HEK293 (cell line): Measurements from ENCODE around the gene BAX.

ENCODE experiments used
- HOXD13 ChIP-seq: sonication (generic); formaldehyde crosslinking; IDR thresholded peaks from 2 replicates; pipeline ENCODE4 v1.8.0; 2022; ENCODE audit warnings: missing genetic modification reagents, borderline replicate concordance
- KLF16 ChIP-seq: fragments of 450-650 bp; formaldehyde crosslinking; IDR thresholded peaks from 2 replicates; pipeline ENCODE4 v1.5.1; 2017; ENCODE audit warnings: missing biosample characterization, missing genetic modification characterization
- YY1 ChIP-seq: fragments of 450-650 bp; formaldehyde crosslinking; IDR thresholded peaks from 2 replicates; pipeline ENCODE4 v1.5.1; 2018; ENCODE audit warnings: missing biosample characterization, missing genetic modification characterization
- ZBTB20 ChIP-seq: fragments of 450-650 bp; formaldehyde crosslinking; IDR thresholded peaks from 2 replicates; pipeline ENCODE4 v1.5.1; 2016; ENCODE audit warnings: missing biosample characterization, missing genetic modification characterization
- ZBTB8A ChIP-seq: fragments of 450-650 bp; formaldehyde crosslinking; IDR thresholded peaks from 2 replicates; pipeline ENCODE4 v1.5.1; 2016; ENCODE audit warnings: missing biosample characterization, missing genetic modification characterization
- ZIC2 ChIP-seq: fragments of 450-650 bp; formaldehyde crosslinking; IDR thresholded peaks from 2 replicates; pipeline ENCODE4 v1.5.1; 2016; ENCODE audit warnings: missing biosample characterization, missing genetic modification characterization
- ZNF112 ChIP-seq: fragments of 450-650 bp; formaldehyde crosslinking; IDR thresholded peaks from 2 replicates; pipeline ENCODE4 v1.5.0; 2017; ENCODE audit warnings: missing biosample characterization, missing genetic modification characterization
- ZNF169 ChIP-seq: fragments of 450-650 bp; formaldehyde crosslinking; IDR thresholded peaks from 2 replicates; pipeline ENCODE4 v1.5.1; 2016; ENCODE audit warnings: missing biosample characterization, missing genetic modification characterization
- ZNF202 ChIP-seq: fragments of 450-650 bp; formaldehyde crosslinking; IDR thresholded peaks from 2 replicates; pipeline ENCODE4 v1.5.1; 2016; ENCODE audit warnings: missing biosample characterization, missing genetic modification characterization, borderline replicate concordance
- ZNF239 ChIP-seq: fragments of 450-650 bp; formaldehyde crosslinking; IDR thresholded peaks from 2 replicates; pipeline ENCODE4 v1.5.1; 2016; ENCODE audit warnings: missing biosample characterization, missing genetic modification characterization
- ZNF341 ChIP-seq: fragments of 450-650 bp; formaldehyde crosslinking; IDR thresholded peaks from 2 replicates; pipeline ENCODE4; 2016; ENCODE audit warnings: low read depth, missing biosample characterization, missing genetic modification characterization
- ZNF426 ChIP-seq: fragments of 450-650 bp; formaldehyde crosslinking; IDR thresholded peaks from 2 replicates; pipeline ENCODE4 v1.5.1; 2017; ENCODE audit warnings: missing biosample characterization, missing genetic modification characterization, mild to moderate bottlenecking, inconsistent platforms, moderate library complexity
- ZNF529 ChIP-seq: fragments of 450-650 bp; formaldehyde crosslinking; IDR thresholded peaks from 2 replicates; pipeline ENCODE4 v1.5.1; 2017; ENCODE audit warnings: missing genetic modification characterization, missing biosample characterization; ENCODE audit not compliant: insufficient replicate concordance
- ZNF624 ChIP-seq: fragments of 450-650 bp; formaldehyde crosslinking; IDR thresholded peaks from 2 replicates; pipeline ENCODE4 v1.5.1; 2017; ENCODE audit warnings: missing biosample characterization, missing genetic modification characterization
- ZNF776 ChIP-seq: fragments of 450-650 bp; formaldehyde crosslinking; IDR thresholded peaks from 2 replicates; pipeline ENCODE4 v1.5.0; 2017; ENCODE audit warnings: missing biosample characterization, missing genetic modification characterization, borderline replicate concordance
- ZNF792 ChIP-seq: fragments of 450-650 bp; formaldehyde crosslinking; IDR thresholded peaks from 2 replicates; pipeline ENCODE4 v1.5.1; 2016; ENCODE audit warnings: missing biosample characterization, missing genetic modification characterization
- TF ChIP-seq, protein P1 (sequence below): fragments of 450-650 bp; formaldehyde crosslinking; IDR thresholded peaks from 2 replicates; pipeline ENCODE4 v1.5.1; 2016; ENCODE audit warnings: missing biosample characterization, missing genetic modification characterization
- TF ChIP-seq, protein P2 (sequence below): fragments of 450-650 bp; formaldehyde crosslinking; IDR thresholded peaks from 2 replicates; pipeline ENCODE4 v1.5.1; 2016; ENCODE audit warnings: missing biosample characterization, missing genetic modification characterization
- TF ChIP-seq, protein P3 (sequence below): fragments of 450-650 bp; formaldehyde crosslinking; IDR thresholded peaks from 2 replicates; pipeline ENCODE4 v1.5.1; 2016; ENCODE audit warnings: missing biosample characterization, missing genetic modification characterization
- TF ChIP-seq, protein P4 (sequence below): fragments of 450-650 bp; formaldehyde crosslinking; IDR thresholded peaks from 2 replicates; pipeline ENCODE4 v1.5.1; 2017; ENCODE audit warnings: missing biosample characterization, missing genetic modification characterization
- TF ChIP-seq, protein P5 (sequence below): fragments of 450-650 bp; formaldehyde crosslinking; IDR thresholded peaks from 2 replicates; pipeline ENCODE4 v1.5.1; 2016; ENCODE audit warnings: missing biosample characterization, missing genetic modification characterization
- TF ChIP-seq, protein P6 (sequence below): fragments of 450-650 bp; formaldehyde crosslinking; IDR thresholded peaks from 2 replicates; pipeline ENCODE4 v1.5.1; 2016; ENCODE audit warnings: missing biosample characterization, missing genetic modification characterization
- TF ChIP-seq, protein P7 (sequence below): fragments of 450-650 bp; formaldehyde crosslinking; IDR thresholded peaks from 2 replicates; pipeline ENCODE4 v1.5.1; 2017; ENCODE audit warnings: missing biosample characterization, missing genetic modification characterization
- TF ChIP-seq, protein P8 (sequence below): fragments of 450-650 bp; IDR thresholded peaks from 2 replicates; pipeline ENCODE4 v1.5.1; 2018; ENCODE audit warnings: missing biosample characterization, mild to moderate bottlenecking, missing genetic modification characterization

The BAX gene

DNA sequence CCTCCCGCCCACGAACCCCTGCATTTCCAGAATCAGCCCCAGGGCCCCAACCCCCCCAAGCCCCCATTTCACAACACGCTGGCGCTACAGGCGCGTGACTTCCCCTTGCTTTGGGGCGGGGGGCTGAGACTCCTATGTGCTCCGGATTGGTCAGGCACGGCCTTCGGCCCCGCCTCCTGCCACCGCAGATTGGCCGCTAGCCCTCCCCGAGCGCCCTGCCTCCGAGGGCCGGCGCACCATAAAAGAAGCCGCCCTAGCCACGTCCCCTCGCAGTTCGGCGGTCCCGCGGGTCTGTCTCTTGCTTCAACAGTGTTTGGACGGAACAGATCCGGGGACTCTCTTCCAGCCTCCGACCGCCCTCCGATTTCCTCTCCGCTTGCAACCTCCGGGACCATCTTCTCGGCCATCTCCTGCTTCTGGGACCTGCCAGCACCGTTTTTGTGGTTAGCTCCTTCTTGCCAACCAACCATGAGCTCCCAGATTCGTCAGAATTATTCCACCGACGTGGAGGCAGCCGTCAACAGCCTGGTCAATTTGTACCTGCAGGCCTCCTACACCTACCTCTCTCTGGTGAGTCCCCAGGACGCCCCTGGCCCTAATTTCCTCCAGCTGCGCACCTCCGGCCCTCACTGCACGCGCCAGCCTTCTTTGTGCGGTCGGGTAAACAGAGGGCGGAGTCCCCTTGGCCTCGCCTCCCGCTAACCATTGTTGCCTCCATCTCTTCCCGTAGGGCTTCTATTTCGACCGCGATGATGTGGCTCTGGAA is 10.5 kb downstream of the BAX start, which contains the start of gene FTL (continued):
- TF ChIP-seq, protein P1, sequence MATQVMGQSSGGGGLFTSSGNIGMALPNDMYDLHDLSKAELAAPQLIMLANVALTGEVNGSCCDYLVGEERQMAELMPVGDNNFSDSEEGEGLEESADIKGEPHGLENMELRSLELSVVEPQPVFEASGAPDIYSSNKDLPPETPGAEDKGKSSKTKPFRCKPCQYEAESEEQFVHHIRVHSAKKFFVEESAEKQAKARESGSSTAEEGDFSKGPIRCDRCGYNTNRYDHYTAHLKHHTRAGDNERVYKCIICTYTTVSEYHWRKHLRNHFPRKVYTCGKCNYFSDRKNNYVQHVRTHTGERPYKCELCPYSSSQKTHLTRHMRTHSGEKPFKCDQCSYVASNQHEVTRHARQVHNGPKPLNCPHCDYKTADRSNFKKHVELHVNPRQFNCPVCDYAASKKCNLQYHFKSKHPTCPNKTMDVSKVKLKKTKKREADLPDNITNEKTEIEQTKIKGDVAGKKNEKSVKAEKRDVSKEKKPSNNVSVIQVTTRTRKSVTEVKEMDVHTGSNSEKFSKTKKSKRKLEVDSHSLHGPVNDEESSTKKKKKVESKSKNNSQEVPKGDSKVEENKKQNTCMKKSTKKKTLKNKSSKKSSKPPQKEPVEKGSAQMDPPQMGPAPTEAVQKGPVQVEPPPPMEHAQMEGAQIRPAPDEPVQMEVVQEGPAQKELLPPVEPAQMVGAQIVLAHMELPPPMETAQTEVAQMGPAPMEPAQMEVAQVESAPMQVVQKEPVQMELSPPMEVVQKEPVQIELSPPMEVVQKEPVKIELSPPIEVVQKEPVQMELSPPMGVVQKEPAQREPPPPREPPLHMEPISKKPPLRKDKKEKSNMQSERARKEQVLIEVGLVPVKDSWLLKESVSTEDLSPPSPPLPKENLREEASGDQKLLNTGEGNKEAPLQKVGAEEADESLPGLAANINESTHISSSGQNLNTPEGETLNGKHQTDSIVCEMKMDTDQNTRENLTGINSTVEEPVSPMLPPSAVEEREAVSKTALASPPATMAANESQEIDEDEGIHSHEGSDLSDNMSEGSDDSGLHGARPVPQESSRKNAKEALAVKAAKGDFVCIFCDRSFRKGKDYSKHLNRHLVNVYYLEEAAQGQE, result peak; percentile 76
- TF ChIP-seq, protein P2, sequence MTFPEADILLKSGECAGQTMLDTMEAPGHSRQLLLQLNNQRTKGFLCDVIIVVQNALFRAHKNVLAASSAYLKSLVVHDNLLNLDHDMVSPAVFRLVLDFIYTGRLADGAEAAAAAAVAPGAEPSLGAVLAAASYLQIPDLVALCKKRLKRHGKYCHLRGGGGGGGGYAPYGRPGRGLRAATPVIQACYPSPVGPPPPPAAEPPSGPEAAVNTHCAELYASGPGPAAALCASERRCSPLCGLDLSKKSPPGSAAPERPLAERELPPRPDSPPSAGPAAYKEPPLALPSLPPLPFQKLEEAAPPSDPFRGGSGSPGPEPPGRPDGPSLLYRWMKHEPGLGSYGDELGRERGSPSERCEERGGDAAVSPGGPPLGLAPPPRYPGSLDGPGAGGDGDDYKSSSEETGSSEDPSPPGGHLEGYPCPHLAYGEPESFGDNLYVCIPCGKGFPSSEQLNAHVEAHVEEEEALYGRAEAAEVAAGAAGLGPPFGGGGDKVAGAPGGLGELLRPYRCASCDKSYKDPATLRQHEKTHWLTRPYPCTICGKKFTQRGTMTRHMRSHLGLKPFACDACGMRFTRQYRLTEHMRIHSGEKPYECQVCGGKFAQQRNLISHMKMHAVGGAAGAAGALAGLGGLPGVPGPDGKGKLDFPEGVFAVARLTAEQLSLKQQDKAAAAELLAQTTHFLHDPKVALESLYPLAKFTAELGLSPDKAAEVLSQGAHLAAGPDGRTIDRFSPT (tag by site-specific recombination), result no peak
- TF ChIP-seq, protein P3, sequence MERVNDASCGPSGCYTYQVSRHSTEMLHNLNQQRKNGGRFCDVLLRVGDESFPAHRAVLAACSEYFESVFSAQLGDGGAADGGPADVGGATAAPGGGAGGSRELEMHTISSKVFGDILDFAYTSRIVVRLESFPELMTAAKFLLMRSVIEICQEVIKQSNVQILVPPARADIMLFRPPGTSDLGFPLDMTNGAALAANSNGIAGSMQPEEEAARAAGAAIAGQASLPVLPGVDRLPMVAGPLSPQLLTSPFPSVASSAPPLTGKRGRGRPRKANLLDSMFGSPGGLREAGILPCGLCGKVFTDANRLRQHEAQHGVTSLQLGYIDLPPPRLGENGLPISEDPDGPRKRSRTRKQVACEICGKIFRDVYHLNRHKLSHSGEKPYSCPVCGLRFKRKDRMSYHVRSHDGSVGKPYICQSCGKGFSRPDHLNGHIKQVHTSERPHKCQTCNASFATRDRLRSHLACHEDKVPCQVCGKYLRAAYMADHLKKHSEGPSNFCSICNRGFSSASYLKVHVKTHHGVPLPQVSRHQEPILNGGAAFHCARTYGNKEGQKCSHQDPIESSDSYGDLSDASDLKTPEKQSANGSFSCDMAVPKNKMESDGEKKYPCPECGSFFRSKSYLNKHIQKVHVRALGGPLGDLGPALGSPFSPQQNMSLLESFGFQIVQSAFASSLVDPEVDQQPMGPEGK (tag by site-specific recombination), result peak; percentile 75
- TF ChIP-seq ZNF426 (tag by site-specific recombination) (no peak), ZNF529 (no peak), ZNF624 (tag by site-specific recombination) (0 out of 2 replicates have a peak, but pooled peaks have one; percentile 86), ZBTB20 (tag by site-specific recombination) (peak; percentile 25; the same call in 1 of the 2 replicates), ZBTB8A (tag by site-specific recombination) (no peak), ZNF202 (no peak), ZNF112 (no peak), KLF16 (tag by site-specific recombination) (peak; percentile 89; the same call in 1 of the 2 replicates), ZNF792 (no peak), ZIC2 (no peak), YY1 (tag by site-specific recombination) (no peak), ZNF776 (tag by site-specific recombination) (no peak), ZNF341 (peak; percentile 8; the same call in 1 of the 2 replicates), ZNF239 (tag by site-specific recombination) (peak; percentile 44; the same call in 1 of the 2 replicates), HOXD13 (no peak), ZNF169 (tag by site-specific recombination) (no peak; the same call in 1 of the 2 replicates)
- TF ChIP-seq, protein P4, sequence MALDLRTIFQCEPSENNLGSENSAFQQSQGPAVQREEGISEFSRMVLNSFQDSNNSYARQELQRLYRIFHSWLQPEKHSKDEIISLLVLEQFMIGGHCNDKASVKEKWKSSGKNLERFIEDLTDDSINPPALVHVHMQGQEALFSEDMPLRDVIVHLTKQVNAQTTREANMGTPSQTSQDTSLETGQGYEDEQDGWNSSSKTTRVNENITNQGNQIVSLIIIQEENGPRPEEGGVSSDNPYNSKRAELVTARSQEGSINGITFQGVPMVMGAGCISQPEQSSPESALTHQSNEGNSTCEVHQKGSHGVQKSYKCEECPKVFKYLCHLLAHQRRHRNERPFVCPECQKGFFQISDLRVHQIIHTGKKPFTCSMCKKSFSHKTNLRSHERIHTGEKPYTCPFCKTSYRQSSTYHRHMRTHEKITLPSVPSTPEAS (tag by site-specific recombination), result peak; percentile 51; the same call in 1 of the 2 replicates
- TF ChIP-seq, protein P5, sequence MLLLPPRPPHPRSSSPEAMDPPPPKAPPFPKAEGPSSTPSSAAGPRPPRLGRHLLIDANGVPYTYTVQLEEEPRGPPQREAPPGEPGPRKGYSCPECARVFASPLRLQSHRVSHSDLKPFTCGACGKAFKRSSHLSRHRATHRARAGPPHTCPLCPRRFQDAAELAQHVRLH (tag by site-specific recombination), result no peak
- TF ChIP-seq, protein P6, sequence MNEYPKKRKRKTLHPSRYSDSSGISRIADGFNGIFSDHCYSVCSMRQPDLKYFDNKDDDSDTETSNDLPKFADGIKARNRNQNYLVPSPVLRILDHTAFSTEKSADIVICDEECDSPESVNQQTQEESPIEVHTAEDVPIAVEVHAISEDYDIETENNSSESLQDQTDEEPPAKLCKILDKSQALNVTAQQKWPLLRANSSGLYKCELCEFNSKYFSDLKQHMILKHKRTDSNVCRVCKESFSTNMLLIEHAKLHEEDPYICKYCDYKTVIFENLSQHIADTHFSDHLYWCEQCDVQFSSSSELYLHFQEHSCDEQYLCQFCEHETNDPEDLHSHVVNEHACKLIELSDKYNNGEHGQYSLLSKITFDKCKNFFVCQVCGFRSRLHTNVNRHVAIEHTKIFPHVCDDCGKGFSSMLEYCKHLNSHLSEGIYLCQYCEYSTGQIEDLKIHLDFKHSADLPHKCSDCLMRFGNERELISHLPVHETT, result peak; percentile 31; the same call in 1 of the 2 replicates
- TF ChIP-seq, protein P7, sequence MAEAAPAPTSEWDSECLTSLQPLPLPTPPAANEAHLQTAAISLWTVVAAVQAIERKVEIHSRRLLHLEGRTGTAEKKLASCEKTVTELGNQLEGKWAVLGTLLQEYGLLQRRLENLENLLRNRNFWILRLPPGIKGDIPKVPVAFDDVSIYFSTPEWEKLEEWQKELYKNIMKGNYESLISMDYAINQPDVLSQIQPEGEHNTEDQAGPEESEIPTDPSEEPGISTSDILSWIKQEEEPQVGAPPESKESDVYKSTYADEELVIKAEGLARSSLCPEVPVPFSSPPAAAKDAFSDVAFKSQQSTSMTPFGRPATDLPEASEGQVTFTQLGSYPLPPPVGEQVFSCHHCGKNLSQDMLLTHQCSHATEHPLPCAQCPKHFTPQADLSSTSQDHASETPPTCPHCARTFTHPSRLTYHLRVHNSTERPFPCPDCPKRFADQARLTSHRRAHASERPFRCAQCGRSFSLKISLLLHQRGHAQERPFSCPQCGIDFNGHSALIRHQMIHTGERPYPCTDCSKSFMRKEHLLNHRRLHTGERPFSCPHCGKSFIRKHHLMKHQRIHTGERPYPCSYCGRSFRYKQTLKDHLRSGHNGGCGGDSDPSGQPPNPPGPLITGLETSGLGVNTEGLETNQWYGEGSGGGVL (tag by site-specific recombination), result no peak
- TF ChIP-seq, protein P8, sequence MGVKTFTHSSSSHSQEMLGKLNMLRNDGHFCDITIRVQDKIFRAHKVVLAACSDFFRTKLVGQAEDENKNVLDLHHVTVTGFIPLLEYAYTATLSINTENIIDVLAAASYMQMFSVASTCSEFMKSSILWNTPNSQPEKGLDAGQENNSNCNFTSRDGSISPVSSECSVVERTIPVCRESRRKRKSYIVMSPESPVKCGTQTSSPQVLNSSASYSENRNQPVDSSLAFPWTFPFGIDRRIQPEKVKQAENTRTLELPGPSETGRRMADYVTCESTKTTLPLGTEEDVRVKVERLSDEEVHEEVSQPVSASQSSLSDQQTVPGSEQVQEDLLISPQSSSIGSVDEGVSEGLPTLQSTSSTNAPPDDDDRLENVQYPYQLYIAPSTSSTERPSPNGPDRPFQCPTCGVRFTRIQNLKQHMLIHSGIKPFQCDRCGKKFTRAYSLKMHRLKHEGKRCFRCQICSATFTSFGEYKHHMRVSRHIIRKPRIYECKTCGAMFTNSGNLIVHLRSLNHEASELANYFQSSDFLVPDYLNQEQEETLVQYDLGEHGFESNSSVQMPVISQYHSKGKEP (tag by site-specific recombination), result no peak
